ENCODE results near the gene KCNT1. TPM values are rescaled to one million over a fixed set of nuclear protein-coding genes. Genes with fewer than 3 reads are reported as not detected.

KCNT1 gene
- total RNA-seq, 1 experiment from 2014 or later: 0.17 TPM

DNA sequence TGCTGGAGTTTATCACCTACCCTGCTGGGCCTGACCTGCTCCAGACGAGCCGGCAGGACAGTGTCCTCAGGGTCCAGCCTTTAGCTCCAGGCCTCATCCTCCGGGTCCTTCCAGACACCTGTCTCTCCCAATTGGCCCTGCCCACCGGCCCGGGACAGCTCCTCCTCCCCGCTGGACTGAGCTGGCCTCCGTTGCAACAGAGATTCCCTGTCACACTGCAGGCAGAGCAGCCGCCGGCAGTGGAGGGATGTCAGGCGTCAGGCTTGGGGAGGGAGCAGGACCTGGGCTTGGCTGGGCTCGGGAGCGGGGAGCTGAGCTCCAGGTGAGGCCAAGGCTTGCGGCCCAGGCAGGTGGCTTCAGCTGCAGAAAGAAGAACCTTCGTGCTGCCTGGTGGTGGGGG lies 1.7 kb downstream of the KCNT1 start:
- no peak overlapping the region for H3K27ac ChIP-seq (ENCODE audit: low read depth, low read length)
- RAD21 ChIA-PET (ENCODE audit: low non-redundant PET in 1 of 2, low total read pairs in 2 of 2, uncharacterized antibody in 2 of 2, unreplicated experiment in 2 of 2): no interaction called here
- H3K4me2 ChIP-seq (ENCODE audit: low read length): no peak overlapping the region
- intact Hi-C loops (cut with micrococcal nuclease): no loop called here
- TF ChIP-seq FOSL1 (IDR thresholded peaks at IDR 0.05; ENCODE audit: low read depth): no peak
- TF ChIP-seq CTCF (IDR thresholded peaks at IDR 0.05 in 2 of 3, conservative IDR thresholded peaks at IDR 0.05 in 1 of 3; ENCODE audit: borderline replicate concordance in 1 of 3, insufficient read depth in 1 of 3, low read depth in 2 of 3, low read length in 2 of 3): no peak
- TF ChIP-seq EZH2phosphoT487 (IDR thresholded peaks at IDR 0.05; ENCODE audit: borderline replicate concordance): no peak
- TF ChIP-seq ZFX (IDR thresholded peaks at IDR 0.05): no peak
- no peak for TF ChIP-seq SIN3A (IDR thresholded peaks at IDR 0.05; ENCODE audit: low read depth)
- TF ChIP-seq, protein P1, sequence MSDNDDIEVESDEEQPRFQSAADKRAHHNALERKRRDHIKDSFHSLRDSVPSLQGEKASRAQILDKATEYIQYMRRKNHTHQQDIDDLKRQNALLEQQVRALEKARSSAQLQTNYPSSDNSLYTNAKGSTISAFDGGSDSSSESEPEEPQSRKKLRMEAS (IDR thresholded peaks at IDR 0.05): no peak
- no peak for TF ChIP-seq ATF3 (IDR thresholded peaks at IDR 0.05)
- TF ChIP-seq EGR1 (IDR thresholded peaks at IDR 0.05; ENCODE audit: low read depth): no peak
- TF ChIP-seq EZH2 (IDR thresholded peaks at IDR 0.05): no peak
- TF ChIP-seq, protein P2, sequence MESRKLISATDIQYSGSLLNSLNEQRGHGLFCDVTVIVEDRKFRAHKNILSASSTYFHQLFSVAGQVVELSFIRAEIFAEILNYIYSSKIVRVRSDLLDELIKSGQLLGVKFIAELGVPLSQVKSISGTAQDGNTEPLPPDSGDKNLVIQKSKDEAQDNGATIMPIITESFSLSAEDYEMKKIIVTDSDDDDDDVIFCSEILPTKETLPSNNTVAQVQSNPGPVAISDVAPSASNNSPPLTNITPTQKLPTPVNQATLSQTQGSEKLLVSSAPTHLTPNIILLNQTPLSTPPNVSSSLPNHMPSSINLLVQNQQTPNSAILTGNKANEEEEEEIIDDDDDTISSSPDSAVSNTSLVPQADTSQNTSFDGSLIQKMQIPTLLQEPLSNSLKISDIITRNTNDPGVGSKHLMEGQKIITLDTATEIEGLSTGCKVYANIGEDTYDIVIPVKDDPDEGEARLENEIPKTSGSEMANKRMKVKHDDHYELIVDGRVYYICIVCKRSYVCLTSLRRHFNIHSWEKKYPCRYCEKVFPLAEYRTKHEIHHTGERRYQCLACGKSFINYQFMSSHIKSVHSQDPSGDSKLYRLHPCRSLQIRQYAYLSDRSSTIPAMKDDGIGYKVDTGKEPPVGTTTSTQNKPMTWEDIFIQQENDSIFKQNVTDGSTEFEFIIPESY (IDR thresholded peaks at IDR 0.05; ENCODE audit: extremely low read depth, insufficient replicate concordance, low read length): no peak
- no peak for TF ChIP-seq REST (IDR thresholded peaks at IDR 0.05; ENCODE audit: low read depth)
- no peak for TF ChIP-seq CEBPB (IDR thresholded peaks at IDR 0.05; ENCODE audit: low read depth)
- no peak for TF ChIP-seq POLR2A (IDR thresholded peaks at IDR 0.05; ENCODE audit: borderline replicate concordance, extremely low read depth, insufficient read depth, insufficient read length)
- no peak for TF ChIP-seq ELF1 (IDR thresholded peaks at IDR 0.05; ENCODE audit: borderline replicate concordance, low read depth)
- TF ChIP-seq YY1 (IDR thresholded peaks at IDR 0.05; ENCODE audit: extremely low read depth, insufficient replicate concordance, low read depth, low read length): no peak
- TF ChIP-seq ZNF274 (IDR thresholded peaks at IDR 0.05; ENCODE audit: low read depth, low read length): no peak
- TF ChIP-seq TCF7L2 (IDR thresholded peaks at IDR 0.05; ENCODE audit: borderline replicate concordance, extremely low read depth, insufficient read depth, insufficient read length): no peak
- H3K36me3 ChIP-seq (ENCODE audit: control insufficient read depth in 1 of 2, insufficient read depth in 2 of 2, low read length in 2 of 2): no peaks in the 10 kb centered on the region
- no TSS peak for BruUV-seq (replicated peaks)
- H3K4me3 ChIP-seq (replicated peaks in 1 of 2; ENCODE audit: low read depth in 1 of 2, low read length in 2 of 2): no peak overlapping the region
- H3K79me2 ChIP-seq (ENCODE audit: insufficient read depth, low read length): no peaks in the 10 kb centered on the region
- CTCF ChIA-PET: no interaction called here
- H2AFZ ChIP-seq (ENCODE audit: low read depth, low read length, poor library complexity, severe bottlenecking): no peak overlapping the region
- ATAC-seq (no peak), DNase-seq (ENCODE audit: low read depth, low spot score) (no peak)
- no peaks in the 10 kb centered on the region for H4K20me1 ChIP-seq (ENCODE audit: insufficient read depth)
- H3K9ac ChIP-seq (ENCODE audit: low read length): no peak overlapping the region
- peaks cover 7% of the 10 kb centered on the region; the same call in 1 of the 2 replicates for H3K27me3 ChIP-seq (ENCODE audit: insufficient read depth, low read length)
- H3K9me3 ChIP-seq (ENCODE audit: control insufficient read depth in 1 of 2, insufficient read depth in 1 of 2, low read depth in 1 of 2, low read length in 2 of 2): no peaks in the 10 kb centered on the region
- H3K4me1 ChIP-seq (ENCODE audit: control insufficient read depth in 1 of 2, insufficient read depth in 2 of 2, low read length in 2 of 2): peaks cover 2 to 8% of the 10 kb centered on the region in 2 experiments; a peak in 3 of 4 replicates
- POLR2A ChIA-PET: no interaction called here
- no peaks in the 10 kb centered on the region for H3K9me2 ChIP-seq (ENCODE audit: insufficient read depth)

Data from HCT116 (cell line).